ENCODE data around the gene FLII. TPM values are rescaled to one million over a fixed set of nuclear protein-coding genes. Genes with fewer than 3 reads are reported as not detected.

FLII gene
- total RNA-seq, 4 donors from 2014 or later, result 365 to 919 (median 428) TPM

GRCh38 chr17:18206962-18207361, 51.6 kb downstream of the FLII start:
- Histone ChIP-seq H3K4me3 (no peak overlapping the region), H3K9me3 (no peaks in the 10 kb centered on the region), H3K27me3 (no peaks in the 10 kb centered on the region), H3K27ac (no peak overlapping the region), H3K36me3 (peaks cover 0 to 53% (median 21%) of the 10 kb centered on the region in 4 donors), H3K4me1 (no peaks in the 10 kb centered on the region)
- DNase-seq, result no peak
- intact Hi-C loops (cut with DNase I; ENCODE audit: low total_unique reads) (loop anchor here (10.0 kb wide), 1 partner anchor 62 kb away; no protein-coding TSS in a partner anchor), in situ Hi-C loops (cut with MboI; ENCODE audit: low pct_ligation_motif_present in 1 of 4, low pct_unique_long_range_greater_than_20kb in 1 of 4, low sequenced_read_pairs in 3 of 4) (no loop called here)
- TF ChIP-seq EP300 (IDR thresholded peaks at IDR 0.05; ENCODE audit: low read depth), result no peak
- TF ChIP-seq, protein P1, sequence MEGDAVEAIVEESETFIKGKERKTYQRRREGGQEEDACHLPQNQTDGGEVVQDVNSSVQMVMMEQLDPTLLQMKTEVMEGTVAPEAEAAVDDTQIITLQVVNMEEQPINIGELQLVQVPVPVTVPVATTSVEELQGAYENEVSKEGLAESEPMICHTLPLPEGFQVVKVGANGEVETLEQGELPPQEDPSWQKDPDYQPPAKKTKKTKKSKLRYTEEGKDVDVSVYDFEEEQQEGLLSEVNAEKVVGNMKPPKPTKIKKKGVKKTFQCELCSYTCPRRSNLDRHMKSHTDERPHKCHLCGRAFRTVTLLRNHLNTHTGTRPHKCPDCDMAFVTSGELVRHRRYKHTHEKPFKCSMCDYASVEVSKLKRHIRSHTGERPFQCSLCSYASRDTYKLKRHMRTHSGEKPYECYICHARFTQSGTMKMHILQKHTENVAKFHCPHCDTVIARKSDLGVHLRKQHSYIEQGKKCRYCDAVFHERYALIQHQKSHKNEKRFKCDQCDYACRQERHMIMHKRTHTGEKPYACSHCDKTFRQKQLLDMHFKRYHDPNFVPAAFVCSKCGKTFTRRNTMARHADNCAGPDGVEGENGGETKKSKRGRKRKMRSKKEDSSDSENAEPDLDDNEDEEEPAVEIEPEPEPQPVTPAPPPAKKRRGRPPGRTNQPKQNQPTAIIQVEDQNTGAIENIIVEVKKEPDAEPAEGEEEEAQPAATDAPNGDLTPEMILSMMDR (IDR thresholded peaks at IDR 0.05), result no peak
- TF ChIP-seq POLR2AphosphoS5 (IDR thresholded peaks at IDR 0.05), result no peak
- TF ChIP-seq POLR2A (IDR thresholded peaks at IDR 0.05), result no peak

GRCh38 chr17:18205861-18206260, 52.7 kb downstream of the FLII start:
- DNase-seq, result no peak
- in situ Hi-C loops (cut with MboI; ENCODE audit: low pct_ligation_motif_present in 1 of 4, low pct_unique_long_range_greater_than_20kb in 1 of 4, low sequenced_read_pairs in 3 of 4) (no loop called here), intact Hi-C loops (cut with DNase I; ENCODE audit: low total_unique reads) (loop anchor here (10.0 kb wide), 1 partner anchor 61 kb away; no protein-coding TSS in a partner anchor)
- Histone ChIP-seq H3K9me3 (no peaks in the 10 kb centered on the region), H3K27me3 (no peaks in the 10 kb centered on the region), H3K27ac (no peak overlapping the region), H3K36me3 (peaks cover 0 to 53% (median 21%) of the 10 kb centered on the region in 4 donors), H3K4me3 (no peak overlapping the region), H3K4me1 (no peaks in the 10 kb centered on the region)
- 91 to 100% methylated on average over 1 to 2 of the region's 2 CpGs for WGBS, 2 donors (ENCODE audit: low coverage in 1 of 2)
- TF ChIP-seq POLR2A (IDR thresholded peaks at IDR 0.05) (no peak), EP300 (IDR thresholded peaks at IDR 0.05; ENCODE audit: low read depth) (no peak), POLR2AphosphoS5 (IDR thresholded peaks at IDR 0.05) (no peak)
- TF ChIP-seq, protein P1 (IDR thresholded peaks at IDR 0.05), result no peak

DNA sequence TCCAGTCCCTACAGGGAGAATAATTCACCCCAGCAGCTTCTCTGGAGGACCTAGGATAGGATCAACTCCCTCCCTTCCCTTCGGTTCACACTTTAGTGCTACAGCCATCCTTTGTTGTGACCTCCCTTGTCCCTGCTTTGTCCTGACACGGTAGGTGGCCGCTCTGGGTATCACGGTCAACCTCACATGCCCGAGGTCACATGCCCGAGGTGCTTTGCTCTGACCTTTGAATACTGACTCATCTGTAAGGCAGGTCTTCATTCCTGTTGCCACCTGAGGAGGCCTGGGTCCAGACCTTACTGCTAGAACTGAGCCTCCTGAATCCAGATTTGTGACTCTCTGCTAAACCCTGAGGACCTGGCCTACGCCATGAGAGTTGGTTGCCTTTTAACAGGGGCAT, 55.2 kb downstream of the FLII start:
- in situ Hi-C loops (cut with MboI; ENCODE audit: low pct_ligation_motif_present in 1 of 4, low pct_unique_long_range_greater_than_20kb in 1 of 4, low sequenced_read_pairs in 3 of 4), result no loop called here
- no peak overlapping the region for H3K27ac ChIP-seq
- peaks cover 0 to 9% (median 0%) of the 10 kb centered on the region in 4 donors for H3K4me1 ChIP-seq
- H3K36me3 ChIP-seq, result peaks cover 0 to 28% (median 11%) of the 10 kb centered on the region in 4 donors
- H3K27me3 ChIP-seq, result no peaks in the 10 kb centered on the region
- H3K9me3 ChIP-seq, result no peaks in the 10 kb centered on the region
- intact Hi-C loops (cut with DNase I; ENCODE audit: low total_unique reads), result loop anchor here (10.0 kb wide), 1 partner anchor 59 kb away; no protein-coding TSS in a partner anchor
- H3K4me3 ChIP-seq, result no peak overlapping the region
- WGBS, 2 donors (ENCODE audit: low coverage in 1 of 2), result 62 to 84% methylated on average over 5 to 7 of the region's 7 CpGs
- TF ChIP-seq EP300 (IDR thresholded peaks at IDR 0.05; ENCODE audit: low read depth) (no peak), POLR2AphosphoS5 (IDR thresholded peaks at IDR 0.05) (no peak), POLR2A (IDR thresholded peaks at IDR 0.05) (no peak)
- TF ChIP-seq, protein P1 (IDR thresholded peaks at IDR 0.05), result no peak
- no peak for DNase-seq

DNA sequence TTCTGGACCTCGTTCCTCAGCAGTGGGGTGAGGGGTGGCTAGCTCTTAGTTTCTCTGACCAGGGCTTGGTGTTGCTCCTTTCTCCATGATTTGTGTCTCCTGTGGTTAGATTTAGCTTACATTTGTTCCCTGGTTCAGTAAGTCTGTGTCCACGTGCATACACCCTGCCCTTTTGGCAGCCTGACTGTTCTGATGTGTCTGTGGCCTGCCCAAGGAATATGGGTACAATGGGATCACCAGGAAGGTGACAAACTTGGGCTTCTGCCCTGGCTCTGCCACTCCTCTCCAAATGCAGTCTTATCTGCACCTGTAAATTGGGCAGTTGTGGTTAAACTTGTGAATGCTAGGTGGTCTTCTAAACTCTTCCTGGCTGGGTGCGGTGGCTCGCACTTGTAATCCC, 57.4 kb downstream of the FLII start:
- intact Hi-C loops (cut with DNase I; ENCODE audit: low total_unique reads) (loop anchor here (10.0 kb wide), 1 partner anchor 56 kb away; no protein-coding TSS in a partner anchor), in situ Hi-C loops (cut with MboI; ENCODE audit: low pct_ligation_motif_present in 1 of 4, low pct_unique_long_range_greater_than_20kb in 1 of 4, low sequenced_read_pairs in 3 of 4) (no loop called here)
- WGBS, 2 donors (ENCODE audit: low coverage in 1 of 2), result 88% methylated on average over 4 of the region's 4 CpGs; no CpG with 5 or more reads in 1 of the 2 donors
- TF ChIP-seq POLR2AphosphoS5 (IDR thresholded peaks at IDR 0.05), result no peak
- TF ChIP-seq POLR2A (IDR thresholded peaks at IDR 0.05), result no peak
- TF ChIP-seq, protein P1 (IDR thresholded peaks at IDR 0.05), result no peak
- TF ChIP-seq EP300 (IDR thresholded peaks at IDR 0.05; ENCODE audit: low read depth), result no peak
- H3K27me3 ChIP-seq, result no peaks in the 10 kb centered on the region
- H3K9me3 ChIP-seq, result no peaks in the 10 kb centered on the region
- no peak for DNase-seq
- H3K36me3 ChIP-seq, result peaks cover 0 to 27% (median 8%) of the 10 kb centered on the region in 4 donors
- no peak overlapping the region for H3K4me3 ChIP-seq
- H3K27ac ChIP-seq, result no peak overlapping the region
- H3K4me1 ChIP-seq, result peaks cover 0 to 14% (median 5%) of the 10 kb centered on the region in 4 donors

All from transverse colon (tissue), 4 donors.